Panc1 (cell line): ENCODE measurements around the gene MPV17.

Source experiments
- SIN3A ChIP-seq: IDR thresholded peaks from 2 replicates; pipeline ENCODE4 v1.6.1; 2012; ENCODE audit warnings: low read depth, mild to moderate bottlenecking, low read length, moderate library complexity, borderline replicate concordance; ENCODE audit not compliant: insufficient read depth
- TCF7L2 ChIP-seq: IDR thresholded peaks from 2 replicates; pipeline ENCODE4 v1.6.1; 2011; ENCODE audit warnings: mild to moderate bottlenecking, low read depth, low read length, inconsistent platforms
- TF ChIP-seq, protein P1 (sequence below): fragments of 450-650 bp; IDR thresholded peaks from 2 replicates; pipeline ENCODE4 v1.5.1; 2017; ENCODE audit warnings: mild to moderate bottlenecking

DNA sequence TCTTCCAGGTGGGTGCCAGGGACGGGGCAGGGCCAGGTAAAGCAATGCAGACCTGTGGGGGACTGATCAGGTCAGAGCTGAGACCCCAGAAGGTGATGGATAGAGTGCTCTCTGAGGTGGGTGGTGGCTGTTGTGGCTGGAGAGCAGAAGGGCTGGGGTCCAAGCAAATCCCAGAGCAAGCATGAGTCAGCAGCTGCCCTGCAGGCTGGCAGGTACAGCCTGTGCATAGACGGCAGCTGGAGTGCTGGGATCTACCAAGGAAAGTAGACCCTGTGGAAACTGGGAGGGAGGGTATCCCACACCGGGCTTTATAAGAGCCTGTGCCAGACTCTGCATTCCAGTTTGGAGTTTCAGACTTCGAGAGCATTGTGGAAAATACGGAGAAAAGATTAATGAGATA lies 40.0 kb downstream of the MPV17 start:
- TF ChIP-seq, protein P1, sequence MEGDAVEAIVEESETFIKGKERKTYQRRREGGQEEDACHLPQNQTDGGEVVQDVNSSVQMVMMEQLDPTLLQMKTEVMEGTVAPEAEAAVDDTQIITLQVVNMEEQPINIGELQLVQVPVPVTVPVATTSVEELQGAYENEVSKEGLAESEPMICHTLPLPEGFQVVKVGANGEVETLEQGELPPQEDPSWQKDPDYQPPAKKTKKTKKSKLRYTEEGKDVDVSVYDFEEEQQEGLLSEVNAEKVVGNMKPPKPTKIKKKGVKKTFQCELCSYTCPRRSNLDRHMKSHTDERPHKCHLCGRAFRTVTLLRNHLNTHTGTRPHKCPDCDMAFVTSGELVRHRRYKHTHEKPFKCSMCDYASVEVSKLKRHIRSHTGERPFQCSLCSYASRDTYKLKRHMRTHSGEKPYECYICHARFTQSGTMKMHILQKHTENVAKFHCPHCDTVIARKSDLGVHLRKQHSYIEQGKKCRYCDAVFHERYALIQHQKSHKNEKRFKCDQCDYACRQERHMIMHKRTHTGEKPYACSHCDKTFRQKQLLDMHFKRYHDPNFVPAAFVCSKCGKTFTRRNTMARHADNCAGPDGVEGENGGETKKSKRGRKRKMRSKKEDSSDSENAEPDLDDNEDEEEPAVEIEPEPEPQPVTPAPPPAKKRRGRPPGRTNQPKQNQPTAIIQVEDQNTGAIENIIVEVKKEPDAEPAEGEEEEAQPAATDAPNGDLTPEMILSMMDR: no peak
- TF ChIP-seq TCF7L2: no peak
- no peak for TF ChIP-seq SIN3A
